Transverse colon (tissue), 4 donors: ENCODE measurements around the gene NLRP12. TPM values are rescaled to one million over a fixed set of nuclear protein-coding genes. Genes with fewer than 3 reads are reported as not detected.
"Not testable (repeated sequence)": the region's sequence is repeated elsewhere in the genome, so short reads cannot be mapped to it uniquely, and the experiment has no call there.

Source experiments
- DNase-seq: peaks from one replicate; pipeline ENCODE4 v3.0.0-alpha.2; 2019
- H3K27ac ChIP-seq, 4 donors: fragments of 200-600 bp; sonication (generic); 2 replicates each; pipeline ENCODE4 v1.5.1; 2016 to 2018; ENCODE audit warnings: inconsistent platforms in 4 of 4
- H3K27me3 ChIP-seq: fragments of 200-600 bp; sonication (generic); 2 replicates; pipeline ENCODE4 v1.5.1; 2017; ENCODE audit warnings: inconsistent platforms
- H3K36me3 ChIP-seq, 4 donors: fragments of 200-600 bp; sonication (generic); 2 replicates each; pipeline ENCODE4 v1.5.1; 2017 to 2019; ENCODE audit warnings: inconsistent platforms in 4 of 4
- H3K4me1 ChIP-seq, 4 donors: fragments of 200-600 bp; sonication (generic); 2 replicates each; pipeline ENCODE4 v1.5.1; 2017 to 2020; ENCODE audit warnings: inconsistent platforms in 4 of 4
- H3K4me3 ChIP-seq, 4 donors: fragments of 200-600 bp; sonication (generic); 1 replicate in 1 of 4; 2 replicates in 3 of 4; pipeline versions ENCODE4 v1.5.1 to v1.6.1; 2017 to 2019; ENCODE audit warnings: inconsistent platforms in 4 of 4
- H3K9me3 ChIP-seq, 2 donors: fragments of 200-600 bp; sonication (generic); 2 replicates each; pipeline ENCODE4 v1.5.1; 2017 to 2019; ENCODE audit warnings: inconsistent platforms in 2 of 2
- CTCF ChIP-seq, 5 experiments: fragments of 200-600 bp in 3 of 5; fragments of 450-650 bp in 2 of 5; sonication (generic) in 3 of 5; IDR thresholded peaks; 1 replicate in 2 of 5; 2 replicates in 3 of 5; pipeline ENCODE4 v1.5.1; 2016 to 2017; ENCODE audit warnings: antibody characterized with exemption in 5 of 5, inconsistent platforms in 3 of 5, mild to moderate bottlenecking in 2 of 5, moderate library complexity in 1 of 5
- EP300 ChIP-seq: sonication (generic); formaldehyde crosslinking; IDR thresholded peaks from one replicate; pipeline ENCODE4 v1.6.1; 2017; ENCODE audit warnings: antibody characterized with exemption, low read depth
- POLR2A ChIP-seq: fragments of 450-650 bp; IDR thresholded peaks from one replicate; pipeline ENCODE4 v1.6.1; 2016; ENCODE audit warnings: antibody characterized with exemption, mild to moderate bottlenecking, moderate library complexity
- POLR2AphosphoS5 ChIP-seq, 3 donors: sonication (generic); formaldehyde crosslinking; IDR thresholded peaks; one replicate each; pipeline ENCODE4 v1.6.1; 2016; ENCODE audit warnings: antibody characterized with exemption in 3 of 3
- WGBS, 2 donors: methylation state at CpG; one replicate each; pipeline ENCODE4 v1.1.5; 2018; ENCODE audit warnings: low coverage in 1 of 2; 5-methylcytosine and 5-hydroxymethylcytosine counted together
- in situ Hi-C, 4 donors: fragments of 200-750 bp; cut with MboI; loops; one replicate each; pipeline versions ENCODE4 v1.15.0 to v1.15.1; 2017; ENCODE audit warnings: low sequenced_read_pairs in 3 of 4, low pct_ligation_motif_present in 1 of 4, low pct_unique_long_range_greater_than_20kb in 1 of 4
- intact Hi-C: fragments of 100-400 bp; cut with DNase I; formaldehyde crosslinking; loops from one replicate; pipeline ENCODE4 v1.15.1; 2023; ENCODE audit warnings: low total_unique reads
- small RNA-seq, 4 donors: library from RNA; depleted of rRNA; stranded (forward); fragments of <200 nt; gene quantifications; one replicate each; pipeline ENCODE3, GENCODE V24; 2016
- total RNA-seq, 4 donors: library from RNA; depleted of rRNA; stranded (reverse); fragments of >200 nt; gene quantifications; one replicate each; pipeline ENCODE4 v1.1.0, GENCODE V29; 2016

NLRP12 gene
- total RNA-seq, 4 donors from 2014 or later = 0.16 TPM; not detected in 3

- Histone ChIP-seq H3K36me3 (no peaks in the 10 kb centered on the region), H3K9me3 (no peaks in the 10 kb centered on the region), H3K27me3 (peaks cover 5% of the 10 kb centered on the region), H3K4me3 (no peak overlapping the region), H3K4me1 (no peaks in the 10 kb centered on the region), H3K27ac (no peak overlapping the region)
- intact Hi-C loops (no loop called here), in situ Hi-C loops (no loop called here)
- TF ChIP-seq CTCF (IDR thresholded peaks at IDR 0.05) (no peak), POLR2A (no peak), EP300 (no peak), POLR2AphosphoS5 (IDR thresholded peaks at IDR 0.05) (no peak)
- 95% methylated on average over 10 of the region's 27 CpGs; no CpG with 5 or more reads in 1 of the 2 donors for WGBS, 2 donors
- DNase-seq = no peak
These were observed 55.7 kb downstream of the NLRP12 start for GRCh38 chr19:53768401-53768800.

- DNase-seq, H3K27me3 ChIP-seq, intact Hi-C loops, in situ Hi-C loops, H3K27ac ChIP-seq, H3K9me3 ChIP-seq, H3K4me1 ChIP-seq, H3K4me3 ChIP-seq, H3K36me3 ChIP-seq: not testable (repeated sequence)
- 82% methylated on average over 2 of the region's 2 CpGs; no CpG with 5 or more reads in 1 of the 2 donors for WGBS, 2 donors
These were observed 65.1 kb downstream of the NLRP12 start for GRCh38 chr19:53758991-53759390.

Small RNA genes within 50 kb of the gene (small RNA-seq; reads per million reads assigned to genes)
- 0 reads per million in 4 donors for gene AC008753.1
- gene MIR1283-2 = 0 reads per million in 4 donors
- gene MIR371A = 0 reads per million in 4 donors
- 0 reads per million in 4 donors for gene MIR372
- 0 to 0.28 (median 0) reads per million in 4 donors for gene MIR373
- gene MIR516A1 = 0 reads per million in 4 donors
- gene MIR516A2 = 0 reads per million in 4 donors
- gene MIR519A1 = 0 reads per million in 4 donors
- gene MIR521-1 = 0 reads per million in 4 donors
- gene MIR527 = 0 reads per million in 4 donors
- gene RNU6-1041P = 0 reads per million in 4 donors
- 0 reads per million in 4 donors for gene RNU6-165P
- 0 reads per million in 4 donors for gene RNU6-751P
- 0 reads per million in 4 donors for gene RNU6-982P

Other genes with a start within 250 kb of the NLRP12 start
- not detected for gene DPRX, start 192.3 kb downstream of the NLRP12 start, total RNA-seq
- gene MYADM, start 43.6 kb upstream of the NLRP12 start, total RNA-seq = 100 to 1,000 TPM in 2 of 4 donors, 10 to 100 TPM in 2; 33.3 to 222 (median 79.1) TPM
- gene PRKCG, start 57.9 kb upstream of the NLRP12 start, total RNA-seq = under 1 TPM in 1 of 4 donors, not detected in 3; 0.32 TPM
- gene CACNG7, start 85.0 kb upstream of the NLRP12 start, total RNA-seq = not detected
- gene CACNG8, start 138.6 kb upstream of the NLRP12 start, total RNA-seq = not detected
- gene CACNG6, start 167.3 kb upstream of the NLRP12 start, total RNA-seq = not detected
- not detected for gene VSTM1, start 239.6 kb upstream of the NLRP12 start, total RNA-seq